Stimulated activated CD8-positive, alpha-beta memory T cell treated with anti-CD3 and anti-CD28 coated beads, Interleukin-4, amount 100 ng/mL, for 1 hour (primary cell): ENCODE data around the gene TRMU.

Experiments
- DNase-seq, 2 donors: peaks; one replicate each; pipeline ENCODE4 v3.0.0-alpha.2; 2020; ENCODE audit warnings: low read depth in 2 of 2, low spot score in 1 of 2

Gene TRMU

DNA sequence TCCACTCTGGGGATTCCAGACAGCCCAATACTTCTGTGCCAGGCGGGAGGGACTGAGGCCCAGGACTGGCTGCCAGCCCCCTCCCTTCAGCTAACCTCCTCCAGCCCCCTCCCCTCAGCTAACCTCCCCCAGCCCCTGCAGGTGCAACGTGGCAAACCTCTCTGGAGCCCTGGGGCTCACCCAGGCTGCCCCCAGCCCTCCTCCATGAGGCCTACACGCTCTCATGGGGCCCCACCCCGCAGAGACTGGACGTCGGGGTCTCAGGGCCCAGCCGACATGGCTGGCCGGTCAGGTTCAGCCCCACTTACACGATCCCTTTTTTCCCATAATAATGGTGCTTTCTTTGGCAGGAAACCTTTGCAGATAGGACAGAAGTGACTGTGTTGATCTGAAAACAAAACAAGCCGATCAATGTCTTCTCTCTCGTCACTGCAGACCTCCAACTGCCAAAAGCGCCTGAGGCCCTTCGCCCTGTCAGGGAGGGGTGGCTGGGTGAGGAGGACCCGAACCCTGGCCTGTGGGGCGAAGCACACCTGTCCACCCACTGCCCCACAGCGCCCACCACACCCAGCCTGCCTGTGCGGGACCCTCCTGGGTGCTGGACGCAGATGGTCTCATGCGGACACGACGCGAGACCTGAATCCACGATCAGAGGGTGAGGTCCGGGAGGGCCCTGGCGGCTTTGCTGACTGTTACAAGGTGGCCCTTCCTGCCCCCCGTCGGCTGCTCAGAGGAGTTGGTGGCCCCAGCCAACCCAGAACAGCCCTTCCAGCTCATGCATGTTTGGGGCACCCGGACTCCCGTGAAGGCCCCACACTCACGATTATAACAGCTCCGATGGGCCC is 33.6 kb downstream of the TRMU start:
- no peak for DNase-seq

DNA sequence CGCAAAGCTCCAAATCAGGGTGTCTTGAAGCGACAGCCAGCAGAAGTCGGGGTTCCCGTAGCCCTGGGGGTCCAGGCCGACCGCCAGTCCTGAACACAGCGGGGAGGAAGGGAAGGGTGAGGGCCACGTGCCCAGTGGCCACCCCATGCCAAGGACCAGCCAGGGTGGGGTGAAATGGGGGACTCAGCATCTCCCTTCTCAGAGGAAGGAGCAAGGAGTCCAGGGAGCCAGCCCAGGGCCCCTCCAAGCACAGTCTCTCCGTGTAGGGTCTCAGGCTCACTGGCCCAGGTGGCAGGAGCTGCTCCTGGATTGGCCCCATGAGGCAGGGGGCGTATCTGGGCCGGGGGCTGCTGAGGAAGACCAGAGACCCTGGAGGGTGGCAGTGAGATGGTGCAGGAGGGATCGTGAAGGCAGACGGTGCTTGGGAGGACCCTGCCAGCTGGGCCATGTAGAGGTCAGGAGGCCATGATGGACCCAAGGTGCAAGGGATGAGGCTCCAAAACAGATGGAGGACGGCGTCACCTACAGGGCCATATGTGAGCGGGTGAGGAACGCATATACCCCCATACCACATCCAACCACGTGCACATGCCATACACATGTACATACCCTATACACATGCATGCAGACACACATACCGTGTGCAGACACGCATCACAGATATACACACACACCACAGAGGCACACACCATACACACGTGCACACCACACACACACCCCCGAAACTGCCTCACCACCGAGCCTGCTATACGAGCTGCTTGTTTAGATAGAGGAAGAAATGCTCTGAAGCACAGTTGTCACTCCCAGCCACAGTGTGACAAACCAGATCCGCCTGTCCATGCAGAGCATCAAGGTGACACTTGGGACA is 34.4 kb downstream of the TRMU start:
- no peak for DNase-seq

DNA sequence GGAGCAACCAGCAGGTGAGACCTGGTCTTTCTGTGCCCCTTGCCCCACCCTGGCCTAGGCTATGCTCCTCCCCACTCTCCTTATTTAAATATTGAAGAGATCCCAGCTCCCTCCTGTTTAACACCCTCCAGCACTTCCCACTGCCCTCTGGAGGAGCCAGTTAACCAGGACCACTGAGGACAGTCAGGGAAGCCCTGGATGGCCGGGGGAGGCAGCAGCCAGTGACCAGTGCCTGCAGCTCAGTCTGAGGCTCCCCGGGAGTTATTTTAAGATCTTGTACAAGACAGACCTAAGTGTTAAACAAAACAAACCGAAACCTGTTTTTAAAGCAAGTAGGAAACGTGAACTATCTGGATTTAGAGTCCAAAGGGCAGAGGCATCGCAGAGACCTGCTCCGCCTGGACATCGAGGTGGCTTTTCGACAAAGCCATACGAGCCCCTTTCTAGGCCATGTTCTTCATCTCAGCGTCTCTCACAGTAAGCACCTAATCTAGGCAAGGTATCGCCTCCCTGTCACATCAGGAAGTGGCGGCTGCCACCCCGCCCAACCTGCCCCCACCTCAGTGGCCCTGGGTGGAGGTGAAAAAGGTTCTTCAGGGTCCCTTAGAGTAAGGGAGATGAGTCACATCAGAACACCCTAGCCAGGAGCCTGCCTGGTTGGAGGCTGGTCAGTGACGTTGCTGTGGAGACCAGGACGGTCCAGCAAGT is 35.2 kb downstream of the TRMU start:
- DNase-seq: peak; percentile 31 to 42

GRCh38 chr22:46371623-46372226 is 36.2 kb downstream of the TRMU start:
- DNase-seq: no peak

DNA sequence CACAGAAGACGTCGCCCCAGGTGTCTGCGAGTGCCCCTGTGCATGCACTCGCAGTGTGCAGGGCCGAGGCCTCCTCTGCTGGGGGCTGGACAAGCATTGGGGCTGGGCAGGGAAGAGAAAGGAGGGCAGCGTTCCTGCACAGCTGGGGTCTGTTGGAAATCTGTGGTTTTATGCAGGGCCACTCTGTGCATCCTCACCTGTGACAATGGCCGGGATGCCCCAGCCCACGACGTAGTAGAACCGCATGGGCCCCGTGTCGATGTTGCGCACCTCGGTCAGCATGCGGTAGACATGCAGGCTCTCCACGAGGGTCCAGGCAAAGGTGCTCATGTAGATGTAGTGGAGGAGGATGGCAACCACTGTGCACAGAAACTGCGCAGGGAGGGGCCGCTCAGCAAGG is 37.2 kb downstream of the TRMU start:
- DNase-seq: no peak

GRCh38 chr22:46373159-46373558 is 37.6 kb downstream of the TRMU start:
- no peak for DNase-seq

- no peak for DNase-seq
Measured at GRCh38 chr22:46373921-46374662, 38.6 kb downstream of the TRMU start.

DNA sequence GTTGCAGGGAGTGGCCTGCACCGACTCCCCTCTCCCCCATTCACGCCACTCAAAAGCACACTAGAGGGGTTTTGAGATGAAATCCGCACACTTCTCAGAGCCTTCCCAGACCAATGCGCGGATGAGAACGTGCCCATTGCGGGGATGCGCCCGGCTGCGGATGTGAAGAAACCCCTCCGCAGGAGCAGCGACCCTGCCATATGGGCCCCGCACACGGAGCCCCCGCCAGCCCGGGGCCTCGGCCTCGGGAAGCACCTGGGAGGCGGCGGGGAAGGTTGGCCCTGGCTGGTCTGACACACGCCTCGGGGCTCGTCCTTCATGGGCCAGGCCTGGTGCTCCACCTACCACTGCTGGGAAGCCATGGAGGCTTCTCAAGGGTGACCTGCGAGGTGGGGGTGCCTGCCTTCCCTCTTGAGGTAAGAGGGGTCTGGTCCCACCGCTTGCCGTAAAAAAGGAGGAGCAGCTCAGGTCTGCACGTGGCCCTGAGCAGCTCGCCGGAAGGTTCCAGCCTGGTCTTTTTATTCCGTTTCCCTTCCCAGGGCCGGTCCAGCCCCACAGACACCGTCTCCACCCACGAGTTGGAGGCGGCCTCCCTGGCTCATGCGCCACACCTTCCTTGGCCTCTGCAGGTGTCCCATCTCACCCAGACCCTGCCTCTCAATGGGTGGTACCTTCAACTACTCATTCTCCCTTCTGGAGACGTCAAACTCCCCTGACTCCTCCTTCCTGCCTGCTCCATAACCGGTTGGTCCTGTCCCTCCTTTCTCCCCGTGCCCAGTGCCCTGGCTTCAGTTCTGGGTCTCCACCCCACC is 39.4 kb downstream of the TRMU start:
- no peak for DNase-seq

DNA sequence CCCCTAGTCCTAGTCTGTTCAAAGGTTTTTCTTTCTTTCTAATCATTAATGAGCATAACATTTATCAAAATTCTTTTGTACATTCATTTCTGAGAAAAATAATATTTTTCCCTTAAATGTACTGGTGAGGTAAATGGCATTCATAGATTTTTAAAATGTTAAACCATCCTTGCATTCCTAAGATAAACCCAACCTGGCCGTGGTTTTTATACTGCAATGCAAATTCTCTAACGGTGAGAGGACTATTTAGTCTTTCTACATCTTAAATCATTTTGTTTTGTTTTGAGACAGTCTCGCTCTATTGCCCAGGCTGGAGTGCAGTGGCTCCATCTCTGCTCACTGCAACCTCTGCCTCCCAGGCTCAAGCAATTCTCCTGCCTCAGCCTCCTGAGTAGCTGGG is 40.6 kb downstream of the TRMU start:
- no peak for DNase-seq

GRCh38 chr22:46376908-46377524 is 41.5 kb downstream of the TRMU start:
- DNase-seq: no peak

DNA sequence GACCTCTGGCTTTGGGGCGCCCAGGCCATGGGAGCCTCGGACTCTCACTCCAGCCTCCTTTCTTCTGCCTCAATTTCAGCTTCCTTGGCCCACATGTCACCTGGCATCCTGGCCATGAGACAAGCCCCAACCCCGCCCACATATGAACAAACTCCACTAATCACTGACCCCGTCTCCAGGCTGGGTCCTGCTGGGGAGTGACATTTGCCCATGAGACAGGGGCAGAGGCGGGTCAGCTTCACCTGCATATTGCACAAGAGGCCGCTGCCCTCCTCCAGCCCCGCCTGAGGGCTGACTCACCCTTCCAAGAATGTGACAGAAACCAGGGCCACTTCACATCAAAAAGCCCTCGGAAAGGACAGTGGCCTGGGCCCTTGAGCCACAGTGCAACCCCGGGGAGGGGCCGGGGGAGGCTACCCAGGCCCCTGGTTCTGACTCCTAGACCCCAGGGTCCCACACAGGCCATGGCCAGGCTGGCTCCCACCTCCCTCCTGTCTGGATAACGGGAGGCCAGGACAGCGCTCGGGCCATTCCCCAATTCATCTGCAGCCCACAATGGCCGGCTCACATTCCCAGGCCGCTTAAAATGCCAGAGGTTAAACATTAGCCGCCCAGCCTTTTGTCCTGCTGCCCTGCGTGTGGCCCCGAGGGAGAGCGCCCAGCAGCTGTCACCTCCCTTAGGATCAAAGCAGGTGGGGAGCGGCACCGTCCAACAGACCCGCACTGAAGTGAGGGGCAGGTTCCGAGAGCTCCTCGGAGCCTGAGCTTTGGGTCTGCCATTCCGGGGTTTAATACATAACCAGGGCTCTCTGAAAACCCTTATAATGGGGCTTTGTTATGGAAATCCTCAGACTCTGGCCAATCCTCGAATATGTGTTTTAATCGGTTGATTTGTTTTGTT is 42.3 kb downstream of the TRMU start:
- no peak for DNase-seq

GRCh38 chr22:46378426-46379065 is 43.0 kb downstream of the TRMU start:
- no peak for DNase-seq

DNA sequence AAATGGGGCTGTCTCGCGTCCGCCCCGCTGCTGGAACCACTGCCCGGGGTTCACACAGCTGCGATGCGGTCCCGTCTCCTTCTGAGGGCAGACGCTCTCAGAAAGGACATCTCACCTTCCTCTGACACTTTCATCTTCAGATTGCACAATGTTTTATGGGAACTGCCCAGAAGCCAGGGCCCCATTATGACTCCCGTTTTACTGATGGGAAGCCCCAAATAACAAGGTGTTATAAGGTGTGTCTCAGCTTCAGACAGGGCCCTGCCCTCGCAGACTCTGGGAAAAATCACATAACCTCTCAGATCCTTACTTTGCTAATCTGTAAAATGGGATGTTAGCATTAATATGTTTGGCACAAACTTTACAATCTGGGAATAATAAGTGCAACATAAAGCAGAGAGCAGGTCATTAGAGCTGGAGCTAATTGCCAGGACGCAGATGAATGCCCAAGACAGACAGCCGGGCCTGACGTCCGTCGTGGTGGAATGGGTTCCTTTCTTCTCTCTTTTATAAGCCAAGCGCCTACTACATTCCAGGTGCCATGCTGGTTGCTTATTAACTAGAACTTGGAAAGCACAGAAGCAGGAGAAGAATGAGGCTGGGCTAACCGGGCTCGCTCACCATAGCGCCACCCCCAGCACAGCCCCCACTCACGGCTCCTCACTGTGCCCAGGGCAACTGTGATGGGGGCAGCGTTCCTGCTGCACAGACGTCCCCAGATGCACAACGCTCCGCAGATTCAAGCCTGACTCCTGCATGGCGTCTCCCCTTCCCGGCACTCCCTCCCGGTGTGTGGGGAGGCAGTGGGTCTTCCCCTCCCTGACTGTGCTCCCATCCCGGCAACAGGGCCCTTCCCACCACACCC is 43.8 kb downstream of the TRMU start:
- no peak for DNase-seq

DNA sequence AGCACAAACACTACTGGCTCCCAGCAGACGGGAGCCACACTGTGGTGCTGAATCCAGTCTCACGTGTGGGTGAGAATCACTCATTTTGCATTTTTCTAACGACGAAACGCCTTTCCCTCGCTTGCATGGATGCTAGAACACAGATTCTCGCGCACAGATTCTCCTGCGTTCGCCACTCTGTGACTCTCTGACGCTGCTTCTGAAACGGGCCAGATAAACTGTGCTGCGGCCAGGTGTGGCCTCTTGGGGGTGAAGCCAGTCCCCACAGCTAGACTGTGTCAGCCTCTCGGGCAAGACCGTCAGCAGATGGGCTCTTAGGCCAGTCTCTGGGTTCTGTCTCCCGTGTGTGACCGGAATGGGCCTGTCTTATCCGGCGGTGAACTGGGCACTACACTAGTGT is 44.6 kb downstream of the TRMU start:
- DNase-seq: no peak

- DNase-seq: no peak
Measured at GRCh38 chr22:46380581-46380980, 45.1 kb downstream of the TRMU start.

DNA sequence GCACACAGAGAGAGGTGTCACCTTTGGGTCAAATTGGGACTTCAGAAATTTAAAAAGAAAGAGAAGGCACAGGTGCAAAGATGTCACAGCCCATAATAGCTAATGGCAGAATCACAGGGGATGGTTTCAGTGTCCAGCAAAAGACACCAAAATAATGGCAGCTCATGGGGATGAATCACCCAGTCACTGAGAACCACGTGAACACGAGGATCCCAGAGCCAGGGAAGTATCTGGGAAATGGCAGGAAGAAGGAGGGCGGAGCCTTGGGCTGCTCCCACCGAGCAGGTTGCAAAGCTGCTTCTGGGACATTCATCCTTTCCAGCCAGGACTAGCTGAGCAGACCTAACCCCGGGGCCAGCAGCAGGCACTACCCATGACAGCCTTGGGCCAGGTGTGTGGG is 45.6 kb downstream of the TRMU start:
- no peak for DNase-seq

GRCh38 chr22:46381731-46382130 is 46.2 kb downstream of the TRMU start:
- DNase-seq: no peak
